ENCODE data around the gene DMD.
"Not testable (repeated sequence)": the region's sequence is repeated elsewhere in the genome, so short reads cannot be mapped to it uniquely, and the experiment has no call there.

The DMD gene

GRCh38 chrX:31487951-31488350, 1723.4 kb downstream of the DMD start:
- DNase-seq, result no peak

GRCh38 chrX:31483336-31483735, 1728.0 kb downstream of the DMD start:
- DNase-seq, result no peak

GRCh38 chrX:31480696-31481095, 1730.7 kb downstream of the DMD start:
- no peak for DNase-seq

GRCh38 chrX:31471229-31471628, 1740.1 kb downstream of the DMD start:
- no peak for DNase-seq

GRCh38 chrX:31470753-31471152, 1740.6 kb downstream of the DMD start:
- DNase-seq, result not testable (repeated sequence)

- DNase-seq, result no peak
Observed at GRCh38 chrX:31464306-31464915, 1746.9 kb downstream of the DMD start.

GRCh38 chrX:31461266-31461665, 1750.1 kb downstream of the DMD start:
- no peak for DNase-seq

- DNase-seq, result no peak
Observed at GRCh38 chrX:31459361-31459760, 1752.0 kb downstream of the DMD start.

- DNase-seq, result no peak
Observed at GRCh38 chrX:31449965-31450364, 1761.4 kb downstream of the DMD start.

GRCh38 chrX:31449081-31449480, 1762.3 kb downstream of the DMD start:
- no peak for DNase-seq

- DNase-seq, result no peak
Observed at GRCh38 chrX:31445542-31445941, 1765.8 kb downstream of the DMD start.

GRCh38 chrX:31443654-31444053, 1767.7 kb downstream of the DMD start:
- DNase-seq, result no peak

GRCh38 chrX:31440546-31440945, 1770.8 kb downstream of the DMD start:
- DNase-seq, result no peak

GRCh38 chrX:31436424-31436823, 1774.9 kb downstream of the DMD start:
- DNase-seq, result no peak

GRCh38 chrX:31435592-31435991, 1775.8 kb downstream of the DMD start:
- no peak for DNase-seq

GRCh38 chrX:31433856-31434255, 1777.5 kb downstream of the DMD start:
- no peak for DNase-seq

GRCh38 chrX:31429915-31430314, 1781.4 kb downstream of the DMD start:
- no peak for DNase-seq

GRCh38 chrX:31423609-31424189, 1787.7 kb downstream of the DMD start:
- no peak for DNase-seq

GRCh38 chrX:31421441-31421840, 1789.9 kb downstream of the DMD start:
- DNase-seq, result no peak

GRCh38 chrX:31420711-31421151, 1790.6 kb downstream of the DMD start:
- DNase-seq, result no peak

GRCh38 chrX:31420302-31420701, 1791.0 kb downstream of the DMD start:
- DNase-seq, result no peak

GRCh38 chrX:31397119-31397518, 1814.2 kb downstream of the DMD start:
- no peak for DNase-seq

- DNase-seq, result no peak
Observed at GRCh38 chrX:31392513-31392912, 1818.8 kb downstream of the DMD start.

- no peak for DNase-seq
Observed at GRCh38 chrX:31388946-31389345, 1822.4 kb downstream of the DMD start.

- no peak for DNase-seq
Observed at GRCh38 chrX:31384471-31384870, 1826.9 kb downstream of the DMD start.

Measured in activated gamma-delta T cell (primary cell).